Fibroblast of lung (primary cell): ENCODE measurements around the gene IQSEC3. TPM values are rescaled to one million over a fixed set of nuclear protein-coding genes. Genes with fewer than 3 reads are reported as not detected.

Experiments used
- DNase-seq, 2 donors: peaks; one replicate each; pipeline versions ENCODE4 v3.0.0 to v3.0.0-alpha.2; 2010; ENCODE audit warnings: low read depth in 2 of 2
- H2AFZ ChIP-seq: 2 replicates; pipeline ENCODE4 v1.5.1; 2012; ENCODE audit warnings: low read length, control low read depth, inconsistent platforms
- H3K27ac ChIP-seq: 2 replicates; pipeline ENCODE4 v1.5.1; 2011; ENCODE audit warnings: low read length, control low read depth; ENCODE audit not compliant: insufficient read depth
- H3K27me3 ChIP-seq: 2 replicates; pipeline ENCODE4 v1.5.1; 2011; ENCODE audit warnings: mild to moderate bottlenecking, low read length; ENCODE audit not compliant: control insufficient read depth, insufficient read depth
- H3K36me3 ChIP-seq: 2 replicates; pipeline ENCODE4 v1.5.1; 2011; ENCODE audit warnings: low read length; ENCODE audit not compliant: control insufficient read depth, insufficient read depth
- H3K4me1 ChIP-seq: 2 replicates; pipeline ENCODE4 v1.5.1; 2011; ENCODE audit warnings: low read length; ENCODE audit not compliant: control insufficient read depth, insufficient read depth; ENCODE audit errors: extremely low read depth
- H3K4me2 ChIP-seq: 2 replicates; pipeline ENCODE4 v1.5.1; 2011; ENCODE audit warnings: low read length, control low read depth; ENCODE audit not compliant: insufficient read depth; ENCODE audit errors: extremely low read depth
- H3K4me3 ChIP-seq, 4 experiments: fragments of 200-600 bp in 1 of 4; sonication (generic) in 1 of 4; replicated peaks in 1 of 4; 2 replicates each; pipeline ENCODE4 v1.5.1; 2011 to 2016; ENCODE audit warnings: low read length in 4 of 4, low read depth in 3 of 4, mild to moderate bottlenecking in 3 of 4, control low read depth in 2 of 4, inconsistent platforms in 1 of 4, mixed read lengths in 1 of 4; ENCODE audit not compliant: insufficient read depth in 1 of 4; ENCODE audit errors: control extremely low read depth in 1 of 4
- H3K79me2 ChIP-seq: 2 replicates; pipeline ENCODE4 v1.5.1; 2012; ENCODE audit warnings: mild to moderate bottlenecking, low read length, inconsistent platforms; ENCODE audit not compliant: control insufficient read depth, insufficient read depth
- H3K9ac ChIP-seq: 2 replicates; pipeline ENCODE4 v1.5.1; 2011; ENCODE audit warnings: mild to moderate bottlenecking, low read length, control low read depth; ENCODE audit not compliant: insufficient read depth
- H3K9me3 ChIP-seq: 2 replicates; pipeline ENCODE4 v1.5.1; 2012; ENCODE audit warnings: low read depth, low read length; ENCODE audit not compliant: control insufficient read depth, insufficient read depth
- H4K20me1 ChIP-seq: 2 replicates; pipeline ENCODE4 v1.5.1; 2011; ENCODE audit warnings: low read length; ENCODE audit not compliant: control insufficient read depth, insufficient read depth; ENCODE audit errors: extremely low read depth
- CTCF ChIP-seq, 2 donors: IDR thresholded peaks in 1 of 2; conservative IDR thresholded peaks in 1 of 2; 1 replicate in 1 of 2; 2 replicates in 1 of 2; pipeline ENCODE4 v1.5.1; 2011 to 2012; ENCODE audit warnings: low read length in 2 of 2, control low read depth in 1 of 2, inconsistent platforms in 1 of 2, low read depth in 1 of 2, mild to moderate bottlenecking in 1 of 2
- EZH2 ChIP-seq: IDR thresholded peaks from 2 replicates; pipeline ENCODE4 v1.5.1; 2012; ENCODE audit warnings: low read length, control low read depth, mild to moderate bottlenecking; ENCODE audit errors: missing control alignments
- polyA plus RNA-seq, 2 donors: library from polyadenylated mRNA; depleted of rRNA in 1 of 2; stranded (reverse) in 1 of 2; unstranded in 1 of 2; fragments of >200 nt; gene quantifications; 2 replicates each; pipeline ENCODE4 v1.2.1, GENCODE V29; 2011 to 2012; ENCODE audit warnings: missing spikeins in 1 of 2
- total RNA-seq: library from RNA; depleted of rRNA; stranded (reverse); fragments of >200 nt; gene quantifications from 2 replicates; pipeline ENCODE4 v1.2.1, GENCODE V29; 2014

The IQSEC3 gene
- total and polyA plus RNA-seq, 2 donors (not counting 1 experiment from before 2014, with no cell fraction given): 0.14 to 1.3 TPM

GRCh38 chr12:78981-79380 is 12.4 kb downstream of the IQSEC3 start:
- Histone ChIP-seq H3K4me2 (no peak overlapping the region), H3K9ac (no peak overlapping the region), H3K36me3 (no peaks in the 10 kb centered on the region), H2AFZ (no peak overlapping the region), H3K27ac (no peak overlapping the region), H3K9me3 (no peaks in the 10 kb centered on the region), H3K27me3 (peaks cover 24% of the 10 kb centered on the region), H4K20me1 (no peaks in the 10 kb centered on the region), H3K4me1 (no peaks in the 10 kb centered on the region), H3K79me2 (no peaks in the 10 kb centered on the region), H3K4me3 (no peak overlapping the region)
- TF ChIP-seq CTCF (conservative IDR thresholded peaks at IDR 0.05 in 1 of 2, IDR thresholded peaks at IDR 0.05 in 1 of 2; ENCODE audit: low read depth in 1 of 2, low read length in 2 of 2) (no peak), EZH2 (no peak)
- no peak for DNase-seq

- H3K4me3 ChIP-seq: no peak overlapping the region
- TF ChIP-seq EZH2 (no peak), CTCF (conservative IDR thresholded peaks at IDR 0.05 in 1 of 2, IDR thresholded peaks at IDR 0.05 in 1 of 2; ENCODE audit: low read depth in 1 of 2, low read length in 2 of 2) (no peak)
- H3K27ac ChIP-seq: no peak overlapping the region
- no peaks in the 10 kb centered on the region for H3K79me2 ChIP-seq
- H3K27me3 ChIP-seq: peaks cover 29% of the 10 kb centered on the region
- no peaks in the 10 kb centered on the region for H4K20me1 ChIP-seq
- no peak overlapping the region for H3K4me2 ChIP-seq
- DNase-seq: no peak
- no peaks in the 10 kb centered on the region for H3K9me3 ChIP-seq
- H3K4me1 ChIP-seq: no peaks in the 10 kb centered on the region
- H3K36me3 ChIP-seq: no peaks in the 10 kb centered on the region
- H3K9ac ChIP-seq: no peak overlapping the region
- no peak overlapping the region for H2AFZ ChIP-seq
Observed at GRCh38 chr12:80681-81190, 14.2 kb downstream of the IQSEC3 start.

- no peak overlapping the region for H2AFZ ChIP-seq
- no peaks in the 10 kb centered on the region for H3K9me3 ChIP-seq
- no peak overlapping the region for H3K9ac ChIP-seq
- no peaks in the 10 kb centered on the region for H3K79me2 ChIP-seq
- no peak overlapping the region for H3K27ac ChIP-seq
- H3K4me2 ChIP-seq: no peak overlapping the region
- DNase-seq: no peak
- no peaks in the 10 kb centered on the region for H3K4me1 ChIP-seq
- no peaks in the 10 kb centered on the region for H3K36me3 ChIP-seq
- TF ChIP-seq CTCF (conservative IDR thresholded peaks at IDR 0.05 in 1 of 2, IDR thresholded peaks at IDR 0.05 in 1 of 2; ENCODE audit: low read depth in 1 of 2, low read length in 2 of 2) (no peak), EZH2 (no peak)
- no peaks in the 10 kb centered on the region for H4K20me1 ChIP-seq
- H3K4me3 ChIP-seq: no peak overlapping the region
- H3K27me3 ChIP-seq: peaks cover 34% of the 10 kb centered on the region
Observed at GRCh38 chr12:82740-83139, 16.2 kb downstream of the IQSEC3 start.
